GM11168 (cell line): Measurements from ENCODE around the gene MYOM1.
"Not testable (repeated sequence)": the region's sequence is repeated elsewhere in the genome, so short reads cannot be mapped to it uniquely, and the experiment has no call there.

Source experiments
- in situ Hi-C: fragments of 300-500 bp; cut with MboI; formaldehyde crosslinking; loops from one replicate; pipeline ENCODE4 v1.12.0; 2022; ENCODE audit warnings: low sequenced_read_pairs; ENCODE audit not compliant: unreplicated experiment

MYOM1 gene

DNA sequence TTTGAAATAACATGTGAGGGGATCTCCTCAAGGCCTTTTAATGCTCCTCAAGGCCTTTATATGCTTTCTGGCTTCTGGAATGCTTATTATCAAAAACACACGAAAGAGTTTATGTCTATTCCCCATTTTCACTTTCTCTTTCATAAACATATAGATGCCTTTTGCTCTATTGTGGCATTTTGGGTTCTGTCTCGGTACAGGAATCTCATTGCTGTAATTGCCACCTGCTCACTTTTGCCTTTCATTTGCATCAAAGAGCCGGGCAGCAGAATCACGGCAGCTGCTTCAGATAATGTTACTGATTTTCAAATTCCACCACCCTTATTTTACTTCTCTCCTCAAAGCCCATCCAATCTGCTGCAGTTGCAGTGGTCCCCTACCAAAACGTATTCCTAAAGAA lies 152.0 kb downstream of the MYOM1 start:
- in situ Hi-C loops = no loop called here

DNA sequence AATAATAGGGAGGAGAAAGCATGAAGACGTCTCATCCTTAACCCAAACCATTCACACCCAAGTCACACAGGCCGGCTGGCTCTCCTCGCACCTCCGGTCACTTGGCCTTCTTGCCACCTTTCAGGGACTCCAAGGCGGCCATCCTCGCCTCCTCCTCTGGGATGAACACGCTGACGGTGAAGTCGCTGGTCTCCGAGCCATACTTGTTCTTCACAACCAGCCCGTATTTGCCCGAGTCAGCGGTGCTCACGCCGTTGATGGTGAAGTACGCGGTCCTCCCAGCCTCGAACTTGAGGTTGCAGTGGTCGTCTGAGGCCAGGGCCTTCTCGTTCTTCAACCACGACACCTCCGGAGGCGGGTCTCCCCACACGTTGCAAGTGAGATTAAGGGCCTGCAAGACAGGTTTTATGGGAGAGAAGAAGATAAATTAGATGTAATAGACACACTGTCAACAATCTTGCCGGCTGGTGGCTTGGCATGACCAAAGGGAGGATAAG lies 152.6 kb downstream of the MYOM1 start:
- in situ Hi-C loops = no loop called here

DNA sequence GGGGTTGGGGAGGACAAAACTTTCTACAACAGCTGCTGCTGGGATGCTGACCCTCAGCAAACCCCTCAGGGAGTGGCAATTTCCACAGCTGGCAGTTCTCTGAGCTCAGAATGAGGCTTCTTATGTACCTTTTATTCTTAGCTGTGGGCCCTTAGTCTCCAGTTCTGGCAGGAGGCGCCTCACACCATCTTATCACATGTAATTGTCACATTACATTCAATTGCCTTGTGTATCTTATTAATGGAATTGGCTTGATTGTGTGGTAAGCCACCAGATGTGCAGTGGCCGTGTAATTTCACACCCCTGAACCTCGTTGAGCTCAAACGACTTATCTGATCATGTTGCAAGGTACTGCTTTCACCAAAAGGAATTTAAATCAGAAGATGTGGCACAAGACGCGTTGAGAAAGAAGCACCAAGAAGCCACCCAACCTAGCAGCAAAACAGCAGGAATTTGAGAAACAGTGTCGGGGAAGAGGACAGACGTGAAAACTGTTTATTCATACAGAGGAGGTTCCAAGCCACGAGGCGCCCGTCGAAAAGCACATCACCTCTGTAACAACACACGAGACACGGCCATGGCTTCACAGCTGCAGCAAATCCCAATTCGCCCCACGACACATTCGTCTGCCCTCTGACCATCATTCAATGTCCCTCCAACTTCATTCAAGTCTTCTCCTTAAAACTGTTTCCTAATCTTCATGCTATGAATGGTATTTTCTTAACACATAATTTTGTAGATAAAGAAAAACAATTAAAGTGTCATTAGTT lies 153.2 kb downstream of the MYOM1 start:
- in situ Hi-C loops = no loop called here

DNA sequence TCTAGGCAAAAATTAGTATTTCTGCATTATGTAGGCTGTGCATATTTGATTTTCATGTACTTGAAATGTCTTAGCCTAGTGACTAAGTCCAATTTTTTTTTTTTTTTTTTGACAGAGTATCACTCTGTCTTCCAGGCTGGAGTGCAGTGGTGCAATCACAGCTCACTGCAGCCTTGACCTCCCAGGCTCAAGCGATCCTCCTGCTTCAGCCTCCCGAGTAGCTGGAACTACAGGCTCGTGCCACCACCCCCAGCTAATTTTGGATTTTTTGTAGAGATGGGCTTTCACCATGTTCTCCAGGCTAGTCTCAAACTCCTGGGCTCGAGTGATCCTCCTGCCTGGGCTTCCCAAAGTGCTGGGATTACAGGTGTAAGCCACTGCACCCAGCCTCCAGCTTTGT lies 156.0 kb downstream of the MYOM1 start:
- in situ Hi-C loops = not testable (repeated sequence)

DNA sequence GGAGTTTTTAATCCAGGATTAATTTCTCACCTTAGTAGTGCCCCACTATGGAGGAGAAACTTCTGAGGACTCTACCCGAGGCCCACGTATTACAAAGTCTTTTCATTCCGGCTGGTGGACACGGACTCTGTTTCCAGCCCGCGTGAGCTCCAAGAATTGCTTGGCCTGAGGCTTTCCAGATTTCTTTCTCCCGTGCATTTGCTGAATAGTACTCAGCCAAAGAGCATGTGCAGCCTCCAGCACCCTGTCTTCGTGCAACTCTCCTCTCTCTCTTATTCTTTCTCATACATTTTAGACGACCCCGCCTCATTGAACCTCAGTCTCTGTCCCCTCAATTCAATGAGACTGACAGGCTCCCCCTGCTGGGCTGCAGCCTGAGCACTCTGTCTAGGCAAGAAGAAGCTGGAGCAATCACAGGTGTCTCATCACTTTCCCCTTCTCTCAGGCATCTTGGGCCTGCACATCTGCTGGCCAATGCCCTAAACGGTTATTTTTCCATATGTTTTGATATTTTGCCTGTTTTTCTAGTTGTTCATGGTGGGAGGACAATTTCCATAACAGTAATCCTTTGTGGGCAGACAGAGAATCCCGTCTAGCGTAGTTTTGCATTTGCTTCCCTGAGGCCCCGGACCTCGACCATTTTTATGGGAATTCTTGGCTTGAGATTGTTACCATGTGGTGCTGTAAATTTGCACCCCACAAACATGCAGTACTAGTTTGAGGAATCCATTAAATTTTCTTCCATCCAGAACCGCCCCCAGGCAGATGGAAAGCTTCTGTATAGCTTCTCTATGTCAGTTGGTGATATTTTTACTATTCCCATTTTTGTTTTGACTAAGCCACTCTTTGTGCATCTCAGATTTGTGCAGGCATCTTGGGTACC lies 156.7 kb downstream of the MYOM1 start:
- in situ Hi-C loops = no loop called here

DNA sequence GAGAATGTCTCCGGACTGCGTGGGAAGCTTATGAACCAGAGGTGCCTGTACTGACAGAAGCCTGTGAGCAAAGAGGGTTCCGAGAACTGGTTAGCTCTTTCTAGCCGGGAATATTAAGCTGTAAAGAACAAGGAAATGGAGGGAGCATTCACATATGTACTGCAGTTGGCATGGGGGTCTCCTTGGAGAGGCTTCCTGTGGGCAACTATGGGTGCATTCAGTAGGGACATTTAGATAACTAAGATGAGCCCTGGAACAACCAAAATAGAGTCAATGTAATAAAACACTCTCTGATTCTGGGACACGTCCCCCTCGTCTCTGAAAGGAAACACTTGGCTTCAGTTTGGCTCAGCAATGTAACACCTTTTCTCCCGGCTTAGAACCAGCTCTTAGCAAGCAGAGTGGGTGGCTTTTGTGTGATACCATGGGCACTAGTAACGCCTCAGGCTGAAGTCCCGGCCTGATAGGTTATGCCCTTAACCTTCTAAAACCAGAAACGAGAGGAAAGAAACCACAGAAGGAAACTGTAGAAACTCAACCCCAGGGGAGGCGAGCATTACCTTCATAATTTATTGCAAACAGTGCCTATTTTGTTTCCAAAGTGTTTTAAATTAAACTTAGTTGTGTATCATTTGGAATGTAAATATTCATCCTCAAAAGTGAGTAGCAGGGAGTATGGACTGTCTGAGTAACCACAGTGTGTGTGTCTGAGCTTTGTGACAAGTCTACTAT lies 158.0 kb downstream of the MYOM1 start:
- in situ Hi-C loops = no loop called here

DNA sequence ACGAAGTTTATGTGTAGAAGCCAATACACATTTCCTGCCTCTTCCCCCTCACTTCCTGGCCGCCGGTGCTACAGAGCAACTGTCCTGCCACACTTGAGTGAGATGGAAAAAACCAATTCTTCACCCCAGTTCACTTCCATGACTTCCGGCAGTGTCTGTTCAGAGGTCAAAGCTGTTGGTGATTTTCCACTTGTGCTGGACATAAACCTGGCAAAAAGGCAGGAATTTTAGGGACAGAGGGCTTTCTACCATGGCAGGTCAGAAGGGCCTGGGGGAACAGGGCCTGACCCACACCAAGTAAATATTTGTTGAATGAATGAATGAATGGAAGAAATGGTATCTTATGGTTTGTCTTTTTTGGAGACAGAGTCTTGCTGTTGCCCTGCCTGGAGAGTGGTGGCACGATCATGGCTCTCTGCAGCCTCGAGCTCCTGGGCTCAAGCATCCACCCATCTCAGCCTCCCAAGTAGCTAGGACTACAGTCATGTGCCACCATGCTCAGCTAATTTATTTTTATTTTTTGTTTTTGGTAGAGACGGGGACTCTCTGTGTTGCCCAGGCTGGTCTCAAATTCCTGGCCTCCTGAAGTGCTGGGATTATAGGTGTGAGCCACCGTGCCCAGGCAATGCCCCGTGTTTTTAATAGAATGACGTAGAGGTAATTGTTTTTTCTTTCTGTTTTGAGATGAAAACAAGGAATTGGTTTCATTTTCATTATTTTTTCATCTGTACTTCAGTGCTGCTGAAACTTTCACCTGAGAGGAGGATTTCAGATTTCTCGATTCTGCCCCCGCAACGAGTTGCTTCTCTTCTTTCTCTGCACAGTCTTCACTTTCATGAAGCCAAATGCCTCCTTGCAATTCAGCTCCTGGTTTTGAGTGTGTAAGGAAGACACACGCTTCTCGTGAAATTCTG lies 158.8 kb downstream of the MYOM1 start:
- in situ Hi-C loops = no loop called here

DNA sequence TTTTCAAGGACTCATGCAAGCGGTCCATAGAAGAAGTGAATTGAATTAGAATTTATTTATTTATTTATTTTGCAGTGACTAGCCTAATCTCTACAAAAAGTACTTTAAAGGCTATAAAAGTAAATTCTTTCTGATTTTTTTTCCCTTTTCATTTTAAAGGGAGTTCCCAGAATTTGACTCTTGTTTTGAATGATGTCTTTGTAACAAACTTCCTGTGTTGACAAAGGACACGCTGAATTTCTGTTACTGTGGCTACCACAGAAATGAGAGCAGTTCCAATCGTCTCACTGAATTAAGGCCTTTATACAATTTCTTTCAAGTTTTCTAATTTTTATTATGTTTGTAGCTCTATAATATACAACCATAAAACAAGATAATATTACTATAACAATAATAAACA lies 160.5 kb downstream of the MYOM1 start:
- in situ Hi-C loops = no loop called here

DNA sequence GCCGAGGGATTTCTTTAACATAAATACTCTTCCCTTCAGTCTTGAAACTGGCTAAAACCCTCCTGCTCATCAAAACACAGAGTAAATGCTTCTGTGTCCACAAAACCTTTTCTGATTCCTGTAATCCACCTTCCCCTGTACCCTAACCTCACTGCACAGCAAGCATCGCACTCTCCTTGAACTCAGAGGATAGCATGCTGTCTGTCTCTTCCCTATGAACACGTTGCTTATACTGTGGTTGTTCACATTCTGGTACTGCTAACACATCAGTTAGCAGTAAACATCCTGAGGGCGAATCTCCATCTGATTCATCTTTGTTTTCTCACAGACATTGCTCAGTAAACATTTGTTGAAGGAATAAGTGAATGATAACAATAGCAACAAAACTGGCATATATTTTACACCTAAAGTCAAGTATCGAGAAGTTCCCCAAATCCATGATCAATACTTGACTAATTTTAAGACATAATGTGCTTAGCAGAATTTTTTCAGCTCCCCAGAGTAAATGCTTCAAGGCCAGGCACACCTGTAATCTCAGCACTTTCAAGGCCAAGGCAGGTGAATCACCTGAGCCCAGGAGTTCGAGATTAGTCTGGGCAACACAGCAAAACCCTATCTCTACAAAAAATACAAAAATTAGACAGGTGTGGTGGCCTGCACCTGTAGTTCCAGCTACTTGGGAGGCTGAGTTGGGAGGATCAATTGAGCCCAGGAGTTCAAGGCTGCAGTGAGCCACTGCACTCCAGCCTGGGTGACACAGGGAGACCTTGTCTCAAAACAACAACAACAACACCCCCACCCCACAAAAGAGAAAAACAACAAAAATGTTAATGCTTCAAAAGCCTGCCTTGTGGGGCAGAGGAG lies 161.2 kb downstream of the MYOM1 start:
- in situ Hi-C loops = no loop called here

DNA sequence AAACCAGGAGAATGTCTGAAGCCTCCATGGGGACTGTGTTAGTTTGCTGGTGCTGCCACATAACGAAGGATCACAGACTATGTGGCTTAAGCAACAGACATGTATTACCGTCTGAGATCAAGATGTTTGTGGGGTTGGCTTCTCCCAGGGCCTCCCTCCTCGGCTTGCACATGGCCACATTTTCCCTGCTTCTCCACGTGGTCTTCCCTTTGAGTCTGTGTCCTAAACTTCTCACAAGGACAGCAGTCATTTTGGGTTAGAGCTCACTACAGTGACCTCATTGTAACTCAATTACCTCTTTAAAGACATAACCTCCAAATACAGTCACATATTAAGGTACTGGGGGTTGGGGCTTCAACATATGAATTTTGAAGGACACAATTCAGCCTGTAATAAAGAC lies 162.2 kb downstream of the MYOM1 start:
- in situ Hi-C loops = no loop called here

DNA sequence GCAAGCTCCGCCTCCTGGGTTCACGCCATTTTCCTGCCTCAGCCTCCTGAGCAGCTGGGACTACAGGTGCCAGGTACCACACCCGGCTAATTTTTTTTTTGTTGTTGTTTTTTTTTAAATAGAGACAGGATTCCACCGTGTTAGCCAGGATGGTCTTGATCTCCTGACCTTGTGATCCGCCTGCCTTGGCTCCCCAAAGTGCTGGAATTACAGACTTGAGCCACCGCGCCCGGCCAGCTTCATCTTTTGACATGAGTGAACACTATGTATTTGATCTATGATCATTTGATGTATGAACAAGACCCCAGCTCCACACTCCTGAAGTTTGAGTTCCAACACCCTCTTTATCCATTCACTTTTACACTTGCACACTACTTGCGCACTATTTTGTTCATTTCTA lies 163.5 kb downstream of the MYOM1 start:
- in situ Hi-C loops = no loop called here

DNA sequence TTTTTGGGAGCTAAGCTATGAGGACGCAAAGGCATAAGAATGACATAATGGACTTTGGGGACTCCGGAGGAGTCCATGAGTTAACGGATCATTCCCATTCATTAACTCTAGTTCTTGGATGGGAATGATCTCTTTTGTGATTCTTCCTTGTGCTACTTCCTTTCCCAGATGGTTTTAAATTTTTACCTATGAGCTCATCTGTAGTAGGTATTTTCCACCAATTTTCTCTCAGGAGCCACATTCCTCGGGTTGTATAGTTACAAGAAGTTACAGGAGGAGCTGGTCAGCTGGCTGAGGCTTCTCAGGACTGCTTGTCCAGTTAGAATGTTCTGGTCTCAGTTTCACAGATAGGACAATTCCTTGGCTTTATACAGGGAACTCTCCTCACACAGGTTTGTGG lies 164.0 kb downstream of the MYOM1 start:
- in situ Hi-C loops = no loop called here

DNA sequence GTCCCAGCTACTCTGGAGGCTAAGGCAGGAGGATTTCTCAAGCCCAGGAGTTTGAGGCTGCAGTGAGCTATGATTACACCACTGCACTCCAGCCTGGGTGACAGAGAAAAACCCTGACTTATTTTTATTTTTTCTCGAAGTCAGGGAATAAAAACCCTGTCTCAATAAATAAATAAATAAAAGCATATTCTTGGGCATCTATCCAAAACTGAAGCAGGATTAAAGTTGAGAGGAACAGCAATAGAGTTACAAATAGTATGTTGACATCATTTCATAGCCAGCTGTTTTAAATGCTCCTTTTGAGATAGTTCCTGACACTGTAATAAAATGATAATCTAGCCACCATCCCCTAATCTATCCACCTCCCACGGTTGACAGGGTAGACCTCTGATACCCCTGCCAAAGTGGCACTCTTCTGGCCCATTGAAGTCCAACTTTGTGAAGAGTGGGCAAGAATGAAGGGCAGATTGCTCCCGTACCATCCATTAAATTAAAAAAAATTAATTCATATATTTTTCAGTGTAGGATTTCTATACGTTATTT lies 164.5 kb downstream of the MYOM1 start:
- in situ Hi-C loops = no loop called here

DNA sequence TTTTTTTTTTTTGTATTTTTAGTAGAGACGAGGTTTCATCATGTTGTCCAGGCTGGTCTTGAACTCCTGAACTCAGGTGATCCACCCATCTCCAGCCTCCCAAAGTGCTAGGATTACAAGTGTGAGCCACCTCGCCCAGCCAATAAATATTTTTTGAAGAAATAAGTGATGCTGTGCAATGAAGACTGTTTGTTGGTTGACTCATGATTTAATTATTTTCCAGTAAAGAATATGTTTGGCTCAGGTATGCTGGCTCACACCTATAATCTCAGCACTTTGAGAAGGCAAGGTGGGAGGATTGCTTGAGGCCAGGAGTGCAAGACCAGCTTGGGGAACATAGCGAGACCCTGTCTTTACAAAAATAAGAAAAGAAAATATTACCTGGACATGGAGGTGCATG lies 165.0 kb downstream of the MYOM1 start:
- in situ Hi-C loops = no loop called here

DNA sequence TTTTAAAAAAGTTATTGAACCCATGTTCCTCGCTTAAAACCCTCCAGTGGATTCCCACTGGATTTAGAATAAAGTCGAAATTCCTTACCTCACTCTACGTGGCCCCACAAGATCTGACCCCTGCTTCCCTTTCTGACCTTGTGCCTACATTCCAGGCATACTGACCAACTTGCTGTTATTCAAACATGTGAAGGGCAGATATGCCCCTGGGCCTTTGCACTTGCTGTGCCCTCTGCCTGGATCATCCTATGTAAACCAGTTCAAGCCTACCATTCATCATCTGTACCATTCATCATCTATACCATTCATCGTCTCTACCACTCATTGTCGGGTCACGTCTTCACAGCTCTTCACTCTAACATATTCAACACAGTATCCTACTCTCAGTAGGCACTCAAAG lies 165.6 kb downstream of the MYOM1 start:
- in situ Hi-C loops = no loop called here

DNA sequence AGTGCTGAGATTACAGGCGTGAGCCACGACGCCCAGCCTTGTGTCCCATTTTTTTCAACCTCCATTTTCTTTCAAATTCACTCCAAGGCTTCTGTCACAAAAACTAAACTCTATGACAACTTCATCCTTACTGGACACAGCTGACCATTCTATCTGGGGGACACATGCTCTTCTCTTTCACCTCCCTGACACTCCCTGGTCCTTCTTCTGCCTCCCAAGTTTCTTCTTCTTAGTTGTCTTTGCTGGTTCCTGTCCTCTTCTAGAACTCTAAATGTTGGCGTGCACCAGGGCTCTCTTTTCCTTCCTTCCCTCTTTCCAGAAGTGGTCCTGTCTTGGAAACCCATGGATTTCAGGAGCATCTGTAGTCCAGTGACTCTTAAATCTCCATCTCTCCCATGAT lies 166.7 kb downstream of the MYOM1 start:
- in situ Hi-C loops = no loop called here

DNA sequence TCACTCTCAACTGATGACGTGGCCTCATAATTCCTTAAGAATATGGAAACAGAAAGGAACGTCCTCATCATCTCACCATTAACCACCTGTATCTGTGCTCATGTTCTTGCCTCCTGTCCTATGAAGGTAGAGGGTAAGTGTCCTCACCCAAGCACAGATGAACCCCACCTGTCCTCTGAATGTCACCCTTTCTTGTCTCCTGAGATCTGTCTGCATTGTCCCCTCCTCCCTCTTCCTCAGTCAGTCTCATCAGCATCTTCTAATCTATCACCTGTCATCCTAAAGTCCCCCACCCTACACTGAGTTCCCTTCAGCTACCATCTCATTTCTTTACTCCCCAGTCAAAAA lies 167.4 kb downstream of the MYOM1 start:
- in situ Hi-C loops = no loop called here

DNA sequence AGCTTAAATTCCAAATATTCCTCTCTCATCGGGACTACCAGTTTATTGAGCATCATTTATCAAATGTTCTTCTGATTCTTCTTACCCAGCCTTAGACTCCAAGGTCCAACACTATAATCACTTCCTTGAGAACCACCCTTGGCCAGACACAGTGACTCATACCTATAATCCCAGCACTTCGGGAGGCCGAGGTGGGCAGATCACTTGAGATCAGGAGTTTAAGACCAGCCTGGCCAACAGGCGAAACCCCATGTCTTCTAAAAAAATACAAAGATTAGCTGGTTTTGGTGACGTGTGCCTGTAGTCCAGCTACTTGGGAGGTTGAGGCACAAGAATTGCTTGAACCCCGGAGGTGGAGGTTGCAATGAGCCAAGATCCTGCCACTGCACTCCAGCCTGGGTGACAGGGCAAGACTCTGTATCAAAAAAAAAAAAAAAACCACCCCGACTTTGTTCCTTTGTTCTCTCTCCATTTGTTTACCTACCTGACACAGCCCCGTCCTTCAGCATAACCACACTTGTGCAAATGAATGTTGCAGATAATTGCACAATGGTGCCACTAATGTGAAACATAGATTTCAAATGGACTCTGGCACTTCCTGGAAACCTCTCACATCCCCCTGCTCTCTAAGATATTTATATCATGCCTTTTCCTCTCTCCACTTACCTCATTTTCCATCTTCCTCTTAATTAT lies 167.9 kb downstream of the MYOM1 start:
- in situ Hi-C loops = no loop called here
